ENCODE measurements around the gene LRRC41.
"Not testable (repeated sequence)": the region's sequence is repeated elsewhere in the genome, so short reads cannot be mapped to it uniquely, and the experiment has no call there.

LRRC41 gene

DNA sequence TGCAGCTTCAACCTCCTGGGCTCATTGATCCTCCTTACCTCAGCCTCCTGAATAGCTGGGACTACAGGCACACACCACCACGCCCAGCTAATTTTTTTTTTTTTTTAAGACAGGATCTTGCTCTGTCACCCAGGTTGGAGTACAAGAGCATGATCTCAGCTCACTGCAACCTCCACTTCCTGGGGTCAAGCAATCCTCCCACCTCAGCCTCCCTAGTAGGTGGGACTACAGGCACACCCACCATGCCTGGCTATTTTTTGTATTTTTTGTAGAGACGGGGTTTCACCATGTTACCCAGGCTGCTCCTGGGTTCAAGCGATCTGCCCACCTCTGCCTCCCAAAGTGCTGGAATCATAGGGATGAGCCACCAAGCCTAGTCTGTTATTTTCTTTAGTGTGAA, 59.6 kb downstream of the LRRC41 start:
- not testable (repeated sequence) for DNase-seq

GRCh38 chr1:46242918-46243317, 60.5 kb downstream of the LRRC41 start:
- no peak for DNase-seq

DNA sequence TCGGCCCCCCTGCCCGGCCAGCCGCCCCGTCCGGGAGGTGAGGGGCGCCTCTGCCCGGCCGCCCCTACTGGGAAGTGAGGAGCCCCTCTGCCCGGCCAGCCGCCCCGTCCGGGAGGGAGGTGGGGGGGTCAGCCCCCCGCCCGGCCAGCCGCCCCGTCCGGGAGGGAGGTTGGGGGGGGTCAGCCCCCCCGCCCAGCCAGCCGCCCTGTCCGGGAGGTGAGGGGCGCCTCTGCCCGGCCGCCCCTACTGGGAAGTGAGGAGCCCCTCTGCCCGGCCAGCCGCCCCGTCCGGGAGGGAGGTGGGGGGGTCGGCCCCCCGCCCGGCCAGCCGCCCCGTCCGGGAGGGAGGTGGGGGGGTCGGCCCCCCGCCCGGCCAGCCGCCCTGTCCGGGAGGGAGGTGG, 61.7 kb downstream of the LRRC41 start:
- DNase-seq = not testable (repeated sequence)

GRCh38 chr1:46238865-46239264, 64.6 kb downstream of the LRRC41 start:
- not testable (repeated sequence) for DNase-seq

GRCh38 chr1:46236882-46237281, 66.5 kb downstream of the LRRC41 start:
- no peak for DNase-seq

GRCh38 chr1:46231231-46231630, 72.2 kb downstream of the LRRC41 start:
- DNase-seq = not testable (repeated sequence)
